Liver (tissue), 9 donors: ENCODE results near the gene RFX4. TPM values are rescaled to one million over a fixed set of nuclear protein-coding genes. Genes with fewer than 3 reads are reported as not detected.

ENCODE experiments used
- DNase-seq: peaks from one replicate; pipeline ENCODE4 v3.0.0-alpha.2; 2017; ENCODE audit warnings: low spot score
- H3K27ac ChIP-seq, 2 donors: one replicate each; pipeline ENCODE4 v1.7.0; 2013; ENCODE audit warnings: inconsistent platforms in 2 of 2, low read length in 2 of 2, control low read depth in 1 of 2, low read depth in 1 of 2, mild to moderate bottlenecking in 1 of 2
- H3K27me3 ChIP-seq, 4 donors: one replicate each; pipeline versions ENCODE4 v1.6.1 to v1.7.0; 2013; ENCODE audit warnings: low read length in 3 of 4, inconsistent platforms in 1 of 4, mild to moderate bottlenecking in 1 of 4, moderate library complexity in 1 of 4; ENCODE audit not compliant: control insufficient read depth in 4 of 4, insufficient read depth in 4 of 4
- H3K36me3 ChIP-seq, 4 donors: one replicate each; pipeline versions ENCODE4 v1.6.1 to v1.7.0; 2013; ENCODE audit warnings: low read length in 3 of 4, mild to moderate bottlenecking in 3 of 4, low read depth in 1 of 4, moderate library complexity in 1 of 4; ENCODE audit not compliant: control insufficient read depth in 4 of 4, insufficient read depth in 3 of 4
- H3K4me1 ChIP-seq, 4 donors: one replicate each; pipeline versions ENCODE4 v1.6.1 to v1.7.0; 2013; ENCODE audit warnings: low read length in 3 of 4, mild to moderate bottlenecking in 3 of 4, moderate library complexity in 1 of 4; ENCODE audit not compliant: control insufficient read depth in 4 of 4, insufficient read depth in 4 of 4
- H3K4me3 ChIP-seq, 3 donors: one replicate each; pipeline versions ENCODE4 v1.6.1 to v1.7.0; 2013; ENCODE audit warnings: low read length in 3 of 3, control low read depth in 1 of 3, low read depth in 1 of 3, mild to moderate bottlenecking in 1 of 3
- H3K9ac ChIP-seq, 2 donors: one replicate each; pipeline ENCODE4 v1.7.0; 2013; ENCODE audit warnings: low read length in 2 of 2, mild to moderate bottlenecking in 2 of 2, moderate library complexity in 2 of 2, control low read depth in 1 of 2, low read depth in 1 of 2
- H3K9me3 ChIP-seq, 4 donors: one replicate each; pipeline versions ENCODE4 v1.6.1 to v1.7.0; 2013; ENCODE audit warnings: low read length in 3 of 4; ENCODE audit not compliant: control insufficient read depth in 4 of 4
- ATF3 ChIP-seq: IDR thresholded peaks from 2 replicates; pipeline ENCODE4 v1.6.1; 2016; ENCODE audit warnings: antibody characterized with exemption
- CTCF ChIP-seq: fragments of 150-350 bp; IDR thresholded peaks from 2 replicates; pipeline ENCODE4 v1.5.1; 2017; ENCODE audit warnings: improper control_type of control experiment, low read depth, low read length; ENCODE audit not compliant: missing input control
- EGR1 ChIP-seq, 2 donors: IDR thresholded peaks; 2 replicates each; pipeline ENCODE4 v1.6.1; 2016 to 2018; ENCODE audit warnings: antibody characterized with exemption in 2 of 2, low read depth in 2 of 2
- FOXA1 ChIP-seq: IDR thresholded peaks from 2 replicates; pipeline ENCODE4 v1.6.1; 2016; ENCODE audit warnings: antibody characterized with exemption
- GABPA ChIP-seq, 2 donors: IDR thresholded peaks in 1 of 2; conservative IDR thresholded peaks in 1 of 2; 2 replicates each; pipeline ENCODE4 v1.6.1; 2016; ENCODE audit warnings: antibody characterized with exemption in 2 of 2, mild to moderate bottlenecking in 1 of 2, moderate library complexity in 1 of 2
- HNF4A ChIP-seq, 2 donors: conservative IDR thresholded peaks; 2 replicates each; pipeline ENCODE4 v1.6.1; 2016; ENCODE audit warnings: antibody characterized with exemption in 2 of 2, mild to moderate bottlenecking in 2 of 2
- HNF4G ChIP-seq: IDR thresholded peaks from 2 replicates; pipeline ENCODE4 v1.6.1; 2016; ENCODE audit warnings: antibody characterized with exemption
- JUND ChIP-seq, 2 donors: IDR thresholded peaks; 2 replicates each; pipeline ENCODE4 v1.6.1; 2016; ENCODE audit warnings: antibody characterized with exemption in 2 of 2
- NR2F2 ChIP-seq: IDR thresholded peaks from 2 replicates; pipeline ENCODE4 v1.6.1; 2016; ENCODE audit warnings: antibody characterized with exemption
- RAD21 ChIP-seq, 2 donors: IDR thresholded peaks; 2 replicates each; pipeline ENCODE4 v1.6.1; 2016; ENCODE audit warnings: antibody characterized with exemption in 2 of 2, mild to moderate bottlenecking in 2 of 2
- REST ChIP-seq: IDR thresholded peaks from 2 replicates; pipeline ENCODE4 v1.6.1; 2016; ENCODE audit warnings: antibody characterized with exemption, mild to moderate bottlenecking
- RXRA ChIP-seq, 2 donors: IDR thresholded peaks; 2 replicates each; pipeline ENCODE4 v1.6.1; 2017 to 2018; ENCODE audit warnings: antibody characterized with exemption in 2 of 2, mild to moderate bottlenecking in 1 of 2
- SP1 ChIP-seq: IDR thresholded peaks from 2 replicates; pipeline ENCODE4 v1.6.1; 2018; ENCODE audit warnings: antibody characterized with exemption, mild to moderate bottlenecking
- TAF1 ChIP-seq: conservative IDR thresholded peaks from 2 replicates; pipeline ENCODE4 v1.6.1; 2016; ENCODE audit warnings: antibody characterized with exemption, mild to moderate bottlenecking
- YY1 ChIP-seq: IDR thresholded peaks from 2 replicates; pipeline ENCODE4 v1.6.1; 2016; ENCODE audit warnings: antibody characterized with exemption, mild to moderate bottlenecking
- ZBTB33 ChIP-seq: IDR thresholded peaks from 2 replicates; pipeline ENCODE4 v1.6.1; 2016; ENCODE audit warnings: antibody characterized with exemption
- WGBS: extraction: QIAGEN DNeasy Blood & Tissue Kit; methylation state at CpG from one replicate; pipeline ENCODE4 v1.1.7; 2013; 5-methylcytosine and 5-hydroxymethylcytosine counted together
- polyA plus RNA-seq, 2 donors: library from polyadenylated mRNA; stranded (reverse) in 1 of 2; unstranded in 1 of 2; fragments of 200-250 nt in 1 of 2; fragments of >200 nt in 1 of 2; fragmentation: Nextera tagmentation in 1 of 2; extraction: Ambion mirVana in 1 of 2; gene quantifications; one replicate each; pipeline versions ENCODE4 v1.2.1 to v1.2.3, GENCODE V29; 2013 to 2015
- total RNA-seq, 2 donors: library from RNA; depleted of rRNA; stranded (reverse); fragments of >200 nt; gene quantifications; one replicate each; pipeline ENCODE4 v1.2.3, GENCODE V29; 2014
- TF ChIP-seq, protein P1 (sequence below): IDR thresholded peaks from 2 replicates; pipeline ENCODE4 v1.6.1; 2016; ENCODE audit warnings: antibody characterized with exemption
- donor health status: healthy.
- donor health status: healthy.
- donor health status: healthy.
- donor health status: healthy.
- donor health status: healthy.

The RFX4 gene
- total and polyA plus RNA-seq, 4 donors: not detected

- H3K4me3 ChIP-seq: no peak overlapping the region
Observed at GRCh38 chr12:106723416-106723815, 140.6 kb downstream of the RFX4 start.

GRCh38 chr12:106724116-106724515 lies 141.3 kb downstream of the RFX4 start:
- Histone ChIP-seq H3K9me3 (no peaks in the 10 kb centered on the region), H3K27ac (no peak overlapping the region), H3K4me3 (no peak overlapping the region), H3K27me3 (no peaks in the 10 kb centered on the region), H3K9ac (no peak overlapping the region), H3K36me3 (no peaks in the 10 kb centered on the region), H3K4me1 (peaks cover 0 to 2% (median 0%) of the 10 kb centered on the region in 4 donors)
- WGBS: 97% methylated on average over 1 of the region's 1 CpG
- no peak for DNase-seq
- TF ChIP-seq EGR1 (IDR thresholded peaks at IDR 0.05; ENCODE audit: low read depth in 2 of 2) (no peak), CTCF (no peak), TAF1 (no peak), ZBTB33 (no peak), RXRA (IDR thresholded peaks at IDR 0.05) (no peak), RAD21 (IDR thresholded peaks at IDR 0.05) (no peak), SP1 (no peak), JUND (IDR thresholded peaks at IDR 0.05) (no peak)
- TF ChIP-seq, protein P1, sequence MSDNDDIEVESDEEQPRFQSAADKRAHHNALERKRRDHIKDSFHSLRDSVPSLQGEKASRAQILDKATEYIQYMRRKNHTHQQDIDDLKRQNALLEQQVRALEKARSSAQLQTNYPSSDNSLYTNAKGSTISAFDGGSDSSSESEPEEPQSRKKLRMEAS: no peak

More at GRCh38 chr12:106723416-106723815, 140.6 kb downstream of the RFX4 start:
- Histone ChIP-seq H3K9me3 (no peaks in the 10 kb centered on the region), H3K9ac (no peak overlapping the region), H3K4me1 (peaks cover 0 to 2% (median 0%) of the 10 kb centered on the region in 4 donors), H3K27ac (no peak overlapping the region), H3K36me3 (no peaks in the 10 kb centered on the region), H3K27me3 (no peaks in the 10 kb centered on the region)
- TF ChIP-seq NR2F2: no peak
- no peak for TF ChIP-seq REST
- TF ChIP-seq YY1: no peak
- no peak for TF ChIP-seq FOXA1
- no peak for TF ChIP-seq RXRA (IDR thresholded peaks at IDR 0.05)
- no peak for TF ChIP-seq JUND (IDR thresholded peaks at IDR 0.05)
- TF ChIP-seq RAD21 (IDR thresholded peaks at IDR 0.05): no peak
- TF ChIP-seq GABPA (IDR thresholded peaks at IDR 0.05 in 1 of 2, conservative IDR thresholded peaks at IDR 0.05 in 1 of 2): no peak
- TF ChIP-seq SP1: no peak
- no peak for TF ChIP-seq TAF1
- no peak for TF ChIP-seq ZBTB33
- no peak for TF ChIP-seq ATF3
- no peak for TF ChIP-seq HNF4G
- TF ChIP-seq HNF4A (conservative IDR thresholded peaks at IDR 0.05): no peak
- TF ChIP-seq, protein P1: no peak
- no peak for DNase-seq
- 93% methylated on average over 3 of the region's 3 CpGs for WGBS
